Lower lobe of right lung (tissue), 2 donors: ENCODE data around the gene PDLIM5. TPM values are rescaled to one million over a fixed set of nuclear protein-coding genes. Genes with fewer than 3 reads are reported as not detected.

ENCODE experiments used
- ATAC-seq, 2 donors: fragments of 200-7000 bp; cut with Tn5 transposase; one replicate each; pipeline ENCODE4 v1.9.1; 2020 to 2022; ENCODE audit warnings: mild to moderate bottlenecking in 2 of 2, moderate library complexity in 2 of 2
- DNase-seq: peaks from one replicate; pipeline ENCODE4 v3.0.0-alpha.2; 2020
- H3K27ac ChIP-seq: fragments of 200-600 bp; one replicate; pipeline ENCODE4 v1.8.0; 2022
- H3K27me3 ChIP-seq: fragments of 200-600 bp; one replicate; pipeline ENCODE4 v1.8.0; 2022; ENCODE audit warnings: low read depth
- H3K36me3 ChIP-seq: fragments of 200-600 bp; one replicate; pipeline ENCODE4 v1.8.0; 2022; ENCODE audit warnings: mild to moderate bottlenecking
- H3K4me1 ChIP-seq: fragments of 200-600 bp; one replicate; pipeline ENCODE4 v1.8.0; 2022
- H3K4me3 ChIP-seq: fragments of 200-600 bp; one replicate; pipeline ENCODE4 v1.8.0; 2022; ENCODE audit warnings: mild to moderate bottlenecking
- H3K9me3 ChIP-seq: fragments of 200-600 bp; one replicate; pipeline ENCODE4 v1.8.0; 2022
- CTCF ChIP-seq: fragments of 200-600 bp; IDR thresholded peaks from one replicate; pipeline ENCODE4 v1.8.0; 2022; ENCODE audit warnings: antibody characterized with exemption, mild to moderate bottlenecking
- intact Hi-C: fragments of 100-400 bp; cut with DNase I; formaldehyde crosslinking; loops from one replicate; pipeline ENCODE4 v1.11.0; 2022
- total RNA-seq: library from RNA; stranded (reverse); fragmentation: NEBNext Ultra II Directional; extraction: Animal tissue kit (Norgen Biotek cat#: 25700); gene quantifications from one replicate; pipeline ENCODE4 v1.2.1, GENCODE V29; 2021
- donor health status: DM: no; HTN: yes; CAD: no; lungs with severe emphysema.

The PDLIM5 gene
- total RNA-seq, 1 donor from 2014 or later = 75.8 TPM

- H3K27me3 ChIP-seq = no peaks in the 10 kb centered on the region
These were observed 10.8 kb downstream of the PDLIM5 start for GRCh38 chr4:94462572-94462971.

GRCh38 chr4:94463771-94464170, 12.0 kb downstream of the PDLIM5 start:
- no peak overlapping the region for H3K27ac ChIP-seq
- intact Hi-C loops = no loop called here

More at GRCh38 chr4:94462572-94462971, 10.8 kb downstream of the PDLIM5 start:
- no peak for DNase-seq
- intact Hi-C loops = no loop called here
- no peak for TF ChIP-seq CTCF
- Histone ChIP-seq H3K4me3 (no peak overlapping the region), H3K4me1 (peaks cover 13% of the 10 kb centered on the region), H3K9me3 (no peaks in the 10 kb centered on the region), H3K36me3 (no peaks in the 10 kb centered on the region), H3K27ac (no peak overlapping the region)
- ATAC-seq = no peak

GRCh38 chr4:94466371-94466770, 14.6 kb downstream of the PDLIM5 start:
- no peak for DNase-seq
- Histone ChIP-seq H3K27ac (no peak overlapping the region), H3K27me3 (no peaks in the 10 kb centered on the region), H3K4me1 (no peaks in the 10 kb centered on the region), H3K9me3 (no peaks in the 10 kb centered on the region), H3K36me3 (no peaks in the 10 kb centered on the region), H3K4me3 (no peak overlapping the region)
- TF ChIP-seq CTCF = no peak
- intact Hi-C loops = no loop called here
- ATAC-seq = no peak

More at GRCh38 chr4:94463771-94464170, 12.0 kb downstream of the PDLIM5 start:
- no peak for DNase-seq
- no peaks in the 10 kb centered on the region for H3K9me3 ChIP-seq
- H3K36me3 ChIP-seq = no peaks in the 10 kb centered on the region
- peaks cover 2% of the 10 kb centered on the region for H3K4me1 ChIP-seq
- ATAC-seq = no peak
- TF ChIP-seq CTCF = no peak
- H3K27me3 ChIP-seq = no peaks in the 10 kb centered on the region
- H3K4me3 ChIP-seq = no peak overlapping the region

DNA sequence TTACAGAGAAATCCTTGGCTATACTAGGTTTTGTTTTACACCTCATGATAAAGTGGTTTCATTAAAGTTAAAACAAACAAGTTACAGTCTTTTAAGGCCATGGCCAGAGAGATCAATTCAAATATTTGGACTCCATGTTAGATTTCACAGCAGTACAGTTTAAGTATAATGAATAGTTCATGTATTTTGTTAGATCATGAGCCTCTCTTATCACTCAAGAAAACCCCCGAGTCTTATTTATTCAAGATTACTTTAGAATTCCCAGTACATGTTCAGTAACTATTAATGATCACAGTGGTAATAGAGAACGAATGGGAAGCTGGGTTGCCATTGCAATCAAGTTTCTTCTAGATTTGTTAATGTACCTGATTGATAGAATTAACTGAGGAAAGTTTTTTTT, 15.2 kb downstream of the PDLIM5 start:
- DNase-seq (no peak), ATAC-seq (no peak)
- H3K36me3 ChIP-seq = no peaks in the 10 kb centered on the region
- no peaks in the 10 kb centered on the region for H3K27me3 ChIP-seq
- no peaks in the 10 kb centered on the region for H3K9me3 ChIP-seq
- no peaks in the 10 kb centered on the region for H3K4me1 ChIP-seq
- TF ChIP-seq CTCF = no peak
- intact Hi-C loops = no loop called here
- no peak overlapping the region for H3K27ac ChIP-seq
- no peak overlapping the region for H3K4me3 ChIP-seq

DNA sequence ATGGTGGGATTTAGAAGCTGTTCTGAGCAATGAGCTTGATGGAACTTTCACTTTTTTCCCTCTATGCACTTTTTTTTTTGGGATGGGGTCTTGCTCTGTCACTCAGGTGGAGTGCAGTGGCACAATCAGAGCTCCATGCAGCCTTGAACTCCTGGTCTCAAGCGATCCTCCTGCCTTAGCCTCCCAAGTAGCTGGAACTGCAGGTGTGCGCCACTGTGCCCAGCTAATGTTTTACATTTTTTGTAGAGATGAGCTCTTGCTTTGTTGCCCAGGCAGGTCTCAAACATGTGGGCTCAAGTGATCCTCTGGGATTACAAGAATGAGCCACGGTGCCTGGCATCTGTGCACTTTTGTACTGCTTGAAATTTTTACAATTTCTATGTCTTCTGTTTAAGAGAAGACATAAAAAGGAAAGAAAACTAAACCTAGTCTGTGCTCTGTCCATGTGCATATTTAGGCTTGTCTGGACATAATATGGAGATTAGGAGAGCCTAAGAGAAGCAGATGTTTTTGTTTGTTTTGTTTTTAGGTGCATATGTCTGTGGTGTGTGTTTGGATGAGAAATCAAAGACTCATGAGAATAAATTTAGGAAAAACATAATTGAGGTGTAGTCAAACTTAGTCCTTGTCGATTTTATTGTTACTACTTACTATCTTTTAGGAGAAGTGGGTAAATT, 16.5 kb downstream of the PDLIM5 start:
- H3K4me3 ChIP-seq = no peak overlapping the region
- no peaks in the 10 kb centered on the region for H3K36me3 ChIP-seq
- TF ChIP-seq CTCF = no peak
- no peak overlapping the region for H3K27ac ChIP-seq
- peaks cover 4% of the 10 kb centered on the region for H3K4me1 ChIP-seq
- no peak for ATAC-seq
- no peaks in the 10 kb centered on the region for H3K9me3 ChIP-seq
- no peak for DNase-seq
- intact Hi-C loops = no loop called here
- no peaks in the 10 kb centered on the region for H3K27me3 ChIP-seq
